ENCODE results near the gene KIAA1671.
"Not testable (repeated sequence)": the region's sequence is repeated elsewhere in the genome, so short reads cannot be mapped to it uniquely, and the experiment has no call there.

Gene KIAA1671

DNA sequence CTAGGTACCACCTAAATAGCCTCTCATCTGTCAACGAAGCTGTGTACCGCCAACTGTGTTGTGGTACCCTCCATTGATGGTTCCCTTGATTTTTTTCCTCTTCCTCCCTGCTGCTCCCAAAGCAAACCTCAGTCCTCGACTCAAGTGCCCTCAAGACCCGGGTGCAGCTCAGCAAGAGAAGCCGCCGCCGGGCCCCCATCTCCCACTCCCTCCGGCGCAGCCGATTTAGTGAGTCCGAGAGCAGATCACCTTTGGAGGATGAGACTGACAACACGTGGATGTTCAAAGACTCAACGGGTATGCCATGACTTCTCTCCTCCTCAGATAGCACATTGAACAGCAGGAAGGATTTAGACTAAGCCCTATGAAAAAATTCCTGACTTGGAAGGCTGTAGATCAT is 224.7 kb downstream of the KIAA1671 start:
- TF ChIP-seq PAX5 (IDR thresholded peaks at IDR 0.05; ENCODE audit: insufficient read depth, low read length, severe bottlenecking) = no peak
- DNase-seq (ENCODE audit: insufficient read length, low spot score) = no peak
- FAIRE-seq = no peak

DNA sequence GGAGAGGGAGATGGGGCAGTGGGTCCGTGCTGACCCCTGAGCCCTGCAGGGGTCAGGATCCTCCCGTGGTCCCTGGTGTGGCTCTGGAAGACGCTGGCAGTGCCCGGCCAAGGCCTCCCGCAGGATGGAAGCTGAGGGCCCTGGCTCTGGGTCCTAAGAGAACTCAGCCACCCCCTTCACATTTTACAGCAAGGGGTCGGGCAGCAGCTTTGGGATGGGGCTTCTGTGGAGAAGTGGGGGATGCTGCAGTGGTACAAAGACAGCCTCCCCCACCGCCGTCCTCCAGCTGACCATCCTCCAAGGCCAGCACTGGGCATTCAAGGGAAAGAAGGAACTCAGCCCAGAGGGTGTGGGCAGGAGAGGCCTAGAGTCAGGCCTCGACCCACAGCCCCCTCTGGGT is 225.4 kb downstream of the KIAA1671 start:
- DNase-seq (ENCODE audit: insufficient read length, low spot score) (no peak), FAIRE-seq (no peak)
- TF ChIP-seq PAX5 (IDR thresholded peaks at IDR 0.05; ENCODE audit: insufficient read depth, low read length, severe bottlenecking) (no peak), POU2F2 (IDR thresholded peaks at IDR 0.05; ENCODE audit: low read depth, low read length) (no peak), TAF1 (IDR thresholded peaks at IDR 0.05; ENCODE audit: low read depth, low read length) (no peak), POLR2A (IDR thresholded peaks at IDR 0.05; ENCODE audit: low read depth, low read length) (no peak), POLR2AphosphoS5 (IDR thresholded peaks at IDR 0.05; ENCODE audit: low read depth, low read length) (no peak), SPI1 (IDR thresholded peaks at IDR 0.05; ENCODE audit: low read depth, low read length) (no peak)

DNA sequence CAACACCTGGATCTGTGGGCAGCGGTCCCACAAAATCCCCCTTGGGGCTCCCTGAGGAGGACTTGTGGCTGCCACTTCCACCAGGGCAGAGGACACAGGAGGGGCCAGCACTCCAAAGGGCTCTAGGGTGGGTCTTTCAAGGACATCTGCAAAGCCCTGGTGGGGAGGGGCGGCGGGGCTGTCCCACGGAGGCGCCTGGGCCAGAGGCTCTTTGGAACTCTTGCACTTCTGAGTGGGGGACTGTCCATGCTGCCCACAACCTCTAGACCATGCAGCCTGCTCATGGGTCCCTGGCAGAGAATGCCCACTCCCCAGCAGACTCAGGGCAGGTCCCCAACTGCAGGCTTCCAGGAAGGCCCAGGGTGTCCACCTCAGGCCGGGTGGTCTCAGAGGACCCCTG is 225.8 kb downstream of the KIAA1671 start:
- DNase-seq (ENCODE audit: insufficient read length, low spot score); FAIRE-seq: not testable (repeated sequence)

DNA sequence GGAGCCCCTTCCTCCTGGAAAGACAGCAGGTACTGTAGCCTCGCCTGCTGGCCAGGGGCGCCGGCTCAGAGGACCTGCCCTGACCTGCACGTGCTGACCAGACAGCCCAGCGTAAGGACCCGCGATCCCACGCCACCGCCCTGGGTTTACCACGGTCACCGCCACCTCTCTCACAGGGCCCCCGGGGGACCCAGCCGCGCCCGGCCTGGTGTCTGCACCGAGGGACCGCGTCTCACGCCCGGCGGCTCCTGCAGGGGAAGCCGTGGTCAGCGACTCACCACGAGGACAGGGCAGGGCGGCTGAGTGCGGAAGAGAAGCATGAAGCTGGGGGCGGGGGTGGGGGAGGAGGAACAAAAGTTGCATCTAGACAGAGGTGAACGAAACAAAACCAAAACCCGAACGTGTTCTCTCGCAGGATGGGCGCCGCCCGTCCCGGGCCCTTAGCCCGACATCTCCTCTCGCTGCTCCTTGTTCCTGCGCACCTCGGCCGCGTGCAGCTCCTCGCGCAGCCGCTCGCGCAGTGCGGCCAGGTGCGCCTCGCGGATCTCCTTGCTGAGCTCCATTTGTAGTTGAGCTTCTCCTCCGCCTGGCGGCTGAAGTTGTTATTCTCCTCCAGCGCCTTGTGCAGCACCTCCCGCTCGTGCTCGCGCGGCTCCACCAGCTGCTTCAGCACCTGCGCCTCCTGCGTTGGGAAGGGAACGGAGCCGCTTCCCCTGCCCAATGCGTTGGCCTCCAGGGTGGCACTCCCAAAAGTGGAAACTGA is 226.5 kb downstream of the KIAA1671 start:
- peak; percentile 87 for FAIRE-seq
- DNase-seq (ENCODE audit: insufficient read length, low spot score) = not testable (repeated sequence)

DNA sequence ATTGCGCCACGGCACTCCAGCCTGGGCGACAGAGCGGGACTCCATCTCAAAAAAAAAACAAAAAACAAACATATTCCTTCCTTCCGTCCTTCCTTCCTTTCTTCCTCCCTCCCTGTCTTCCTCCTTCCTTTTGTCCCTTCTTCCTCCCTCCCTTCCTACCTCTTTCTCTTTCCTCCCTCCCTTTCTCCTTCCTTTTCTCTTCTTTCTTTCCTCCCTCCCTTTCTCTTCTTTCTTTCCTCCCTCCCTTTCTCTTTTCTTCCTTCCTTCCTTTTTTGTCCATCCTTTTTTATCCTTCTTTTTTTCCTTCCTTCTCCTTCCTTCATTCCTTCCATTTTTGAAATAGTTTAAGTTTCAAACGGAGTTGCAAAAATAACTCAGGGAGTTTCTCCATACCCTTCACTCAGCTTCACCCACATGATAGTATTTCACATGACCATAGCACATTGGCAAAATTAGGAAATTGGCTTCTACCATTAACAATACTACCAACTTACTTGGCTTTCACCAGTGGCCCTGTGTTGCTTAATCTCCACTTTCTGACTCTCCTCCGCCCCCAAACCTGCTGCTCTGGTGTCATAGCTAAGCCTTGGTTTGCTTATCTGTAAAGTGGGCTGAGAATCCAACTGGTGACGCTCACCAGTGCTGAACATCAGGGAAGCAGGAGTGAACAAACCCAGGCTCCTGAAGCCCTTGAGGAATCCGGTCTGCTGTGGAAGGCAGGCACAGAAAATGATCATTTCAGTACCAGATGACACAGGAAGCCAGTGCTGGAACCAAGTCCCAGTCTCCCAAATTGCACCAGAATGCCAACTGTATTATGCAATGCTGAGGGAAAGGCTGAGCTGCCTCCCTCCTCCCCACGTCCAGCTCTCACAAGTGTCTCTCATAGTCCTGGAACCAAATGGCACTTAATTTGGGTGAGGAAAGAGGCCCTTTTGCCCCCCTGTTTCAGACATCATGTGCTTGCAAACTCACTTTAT is 229.9 kb downstream of the KIAA1671 start:
- no peak for FAIRE-seq
- TF ChIP-seq TAF1 (IDR thresholded peaks at IDR 0.05; ENCODE audit: low read depth, low read length) (no peak), POLR2AphosphoS5 (IDR thresholded peaks at IDR 0.05; ENCODE audit: low read depth, low read length) (no peak)
- DNase-seq (ENCODE audit: insufficient read length, low spot score) = no peak

DNA sequence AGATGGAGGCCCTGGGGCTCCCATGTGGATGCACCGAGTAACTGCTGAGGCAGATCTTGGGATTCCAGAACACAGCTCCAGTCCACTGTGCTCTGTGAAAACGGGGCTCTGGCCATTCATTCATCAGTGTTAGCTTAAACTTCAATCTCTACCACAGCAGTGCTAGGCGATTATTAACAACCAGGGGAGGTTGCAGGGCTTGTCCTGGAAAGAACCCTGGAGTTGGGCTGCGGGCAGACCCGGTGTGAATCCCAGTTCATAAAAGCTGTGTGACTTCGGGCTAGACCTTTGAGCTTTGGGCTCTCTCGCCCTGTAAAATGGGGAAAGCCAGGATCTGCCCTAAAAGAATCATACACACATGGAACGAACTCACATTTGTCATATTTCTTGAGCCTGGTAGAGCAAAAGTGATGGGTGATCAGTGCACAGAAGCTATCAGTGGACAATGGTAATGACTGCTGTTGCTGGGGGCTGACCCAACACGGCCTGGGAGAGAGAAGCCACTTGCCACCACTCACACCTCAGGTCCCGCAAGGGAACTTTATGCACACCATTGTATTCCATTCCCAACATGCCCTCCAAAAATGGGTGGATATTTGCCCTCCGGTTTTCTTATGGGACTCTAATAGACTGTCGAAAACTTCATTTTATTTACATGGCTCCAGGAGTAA is 231.6 kb downstream of the KIAA1671 start:
- TF ChIP-seq POU2F2 (IDR thresholded peaks at IDR 0.05; ENCODE audit: low read depth, low read length) (no peak), POLR2A (IDR thresholded peaks at IDR 0.05; ENCODE audit: low read depth, low read length) (no peak), SPI1 (IDR thresholded peaks at IDR 0.05; ENCODE audit: low read depth, low read length) (no peak), PAX5 (IDR thresholded peaks at IDR 0.05; ENCODE audit: insufficient read depth, low read length, severe bottlenecking) (no peak), POLR2AphosphoS5 (IDR thresholded peaks at IDR 0.05; ENCODE audit: low read depth, low read length) (no peak), TAF1 (IDR thresholded peaks at IDR 0.05; ENCODE audit: low read depth, low read length) (no peak)
- DNase-seq (ENCODE audit: insufficient read length, low spot score) = no peak
- no peak for FAIRE-seq

DNA sequence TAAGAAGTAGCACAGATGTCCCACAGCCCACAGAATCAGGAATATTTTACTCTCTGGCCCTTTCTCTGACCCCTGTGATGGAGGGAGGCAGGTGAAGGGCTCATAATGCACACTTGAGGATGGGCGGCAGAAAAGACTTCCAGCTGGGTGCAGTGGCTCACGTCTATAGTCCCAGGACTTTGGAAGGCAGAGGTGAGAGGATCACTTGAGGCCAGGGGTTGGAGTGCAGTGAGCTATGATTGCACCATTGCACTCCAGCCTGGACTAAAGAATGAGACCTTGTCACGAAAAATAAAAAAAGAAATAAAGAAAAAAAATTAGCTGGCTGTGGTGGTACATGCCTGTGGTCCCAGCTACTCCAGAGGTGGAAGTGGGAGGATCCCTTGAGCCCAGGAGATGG is 233.6 kb downstream of the KIAA1671 start:
- no peak for DNase-seq (ENCODE audit: insufficient read length, low spot score)
- no peak for TF ChIP-seq POLR2A (IDR thresholded peaks at IDR 0.05; ENCODE audit: low read depth, low read length)
- no peak for TF ChIP-seq POU2F2 (IDR thresholded peaks at IDR 0.05; ENCODE audit: low read depth, low read length)
- TF ChIP-seq SPI1 (IDR thresholded peaks at IDR 0.05; ENCODE audit: low read depth, low read length) = no peak
- no peak for TF ChIP-seq PAX5 (IDR thresholded peaks at IDR 0.05; ENCODE audit: insufficient read depth, low read length, severe bottlenecking)
- no peak for FAIRE-seq

DNA sequence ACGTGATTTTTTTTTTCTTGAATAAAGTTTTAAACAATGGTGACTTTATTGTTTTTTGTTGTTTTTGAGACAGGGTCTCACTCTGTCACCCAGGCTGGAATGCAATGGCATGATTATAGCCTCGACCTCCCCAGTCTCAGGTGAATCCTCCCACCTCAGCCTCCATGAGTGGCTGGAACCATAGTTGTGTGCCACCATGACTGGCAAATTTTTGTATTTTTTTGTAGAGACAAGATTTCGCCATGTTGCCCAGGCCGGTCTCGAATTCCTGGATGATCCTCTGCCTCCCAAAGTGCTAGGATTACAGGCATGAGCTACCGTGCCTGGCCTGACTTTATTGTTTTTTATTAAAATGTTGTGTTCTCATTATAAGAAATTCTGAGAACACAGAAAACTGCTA is 235.0 kb downstream of the KIAA1671 start:
- DNase-seq (ENCODE audit: insufficient read length, low spot score) (no peak), FAIRE-seq (no peak)
- TF ChIP-seq TAF1 (IDR thresholded peaks at IDR 0.05; ENCODE audit: low read depth, low read length) (no peak), POLR2AphosphoS5 (IDR thresholded peaks at IDR 0.05; ENCODE audit: low read depth, low read length) (no peak), SPI1 (IDR thresholded peaks at IDR 0.05; ENCODE audit: low read depth, low read length) (no peak), POU2F2 (IDR thresholded peaks at IDR 0.05; ENCODE audit: low read depth, low read length) (no peak), POLR2A (IDR thresholded peaks at IDR 0.05; ENCODE audit: low read depth, low read length) (no peak), PAX5 (IDR thresholded peaks at IDR 0.05; ENCODE audit: insufficient read depth, low read length, severe bottlenecking) (no peak)

DNA sequence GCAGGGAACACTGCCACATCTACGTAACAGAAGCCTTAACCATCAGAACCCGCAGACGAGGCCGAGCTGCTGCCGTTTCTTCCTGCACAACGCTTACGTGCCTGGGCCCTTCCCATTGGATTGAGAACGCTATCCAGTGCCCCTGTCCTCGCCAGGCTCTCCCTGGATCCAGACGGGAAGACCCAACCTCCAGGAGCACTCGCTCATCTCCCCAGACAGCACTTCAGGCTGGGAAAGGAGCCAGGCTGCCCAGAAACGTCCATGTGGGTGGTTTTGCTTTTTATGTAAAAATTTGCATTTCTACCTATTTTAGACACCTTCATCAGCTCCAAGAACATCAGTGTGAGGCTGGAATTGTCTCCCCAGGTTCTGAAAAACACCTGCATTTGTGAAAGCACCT is 239.9 kb downstream of the KIAA1671 start:
- TF ChIP-seq TAF1 (IDR thresholded peaks at IDR 0.05; ENCODE audit: low read depth, low read length) = no peak
- no peak for TF ChIP-seq POLR2AphosphoS5 (IDR thresholded peaks at IDR 0.05; ENCODE audit: low read depth, low read length)
- TF ChIP-seq POU2F2 (IDR thresholded peaks at IDR 0.05; ENCODE audit: low read depth, low read length) = no peak
- TF ChIP-seq SPI1 (IDR thresholded peaks at IDR 0.05; ENCODE audit: low read depth, low read length) = no peak
- TF ChIP-seq PAX5 (IDR thresholded peaks at IDR 0.05; ENCODE audit: insufficient read depth, low read length, severe bottlenecking) = no peak
- TF ChIP-seq POLR2A (IDR thresholded peaks at IDR 0.05; ENCODE audit: low read depth, low read length) = no peak
- no peak for DNase-seq (ENCODE audit: insufficient read length, low spot score)
- no peak for FAIRE-seq

DNA sequence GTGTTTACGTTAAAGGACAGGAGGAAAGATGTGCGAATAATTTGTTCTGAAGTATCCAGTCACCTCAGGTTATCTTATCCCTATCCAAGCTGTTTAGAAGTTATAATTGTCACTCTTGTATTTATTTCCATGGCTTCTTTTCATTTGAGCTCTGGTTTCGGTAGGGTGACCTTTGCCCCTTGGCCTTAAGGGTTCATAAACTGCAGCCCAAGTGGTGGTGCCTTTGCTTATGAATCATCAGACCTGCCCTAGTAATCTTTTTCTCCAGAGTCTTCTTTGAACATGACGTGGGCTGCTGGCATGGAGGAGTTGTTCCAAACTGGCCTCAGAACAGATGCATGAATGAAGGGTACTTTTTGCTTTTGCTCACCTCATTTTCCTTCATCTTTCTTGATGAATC is 240.6 kb downstream of the KIAA1671 start:
- no peak for TF ChIP-seq POU2F2 (IDR thresholded peaks at IDR 0.05; ENCODE audit: low read depth, low read length)
- no peak for TF ChIP-seq PAX5 (IDR thresholded peaks at IDR 0.05; ENCODE audit: insufficient read depth, low read length, severe bottlenecking)
- TF ChIP-seq TAF1 (IDR thresholded peaks at IDR 0.05; ENCODE audit: low read depth, low read length) = no peak
- TF ChIP-seq POLR2AphosphoS5 (IDR thresholded peaks at IDR 0.05; ENCODE audit: low read depth, low read length) = no peak
- TF ChIP-seq SPI1 (IDR thresholded peaks at IDR 0.05; ENCODE audit: low read depth, low read length) = no peak
- TF ChIP-seq POLR2A (IDR thresholded peaks at IDR 0.05; ENCODE audit: low read depth, low read length) = no peak
- no peak for DNase-seq (ENCODE audit: insufficient read length, low spot score)
- FAIRE-seq = no peak

All from GM12891 (cell line).